IMR-90 (cell line): ENCODE results near the gene MOXD1. TPM values are rescaled to one million over a fixed set of nuclear protein-coding genes. Genes with fewer than 3 reads are reported as not detected.

Source experiments
- ATAC-seq: fragments of 200-7000 bp; cut with Tn5 transposase; 2 replicates; pipeline ENCODE4 v1.9.1; 2020; ENCODE audit warnings: low read depth, mild to moderate bottlenecking, moderate library complexity
- BruUV-seq: library from RNA; stranded (reverse); fragments of 400-500 nt; replicated peaks from 2 replicates; lab custom pipeline; 2021; lab: Mats Ljungman, UMichigan
- CTCF ChIA-PET: fragments of 300-600 bp; formaldehyde crosslinking; extraction: SDS; loops from one replicate; lab custom pipeline; 2021; ENCODE audit warnings: antibody characterized with exemption; lab: Yijun Ruan, JAX
- POLR2A ChIA-PET: fragments of 300-600 bp; sonication (Branson Sonifier 250); formaldehyde crosslinking; loops from one replicate; lab custom pipeline; 2022; ENCODE audit warnings: antibody characterized with exemption; ENCODE audit not compliant: unreplicated experiment; lab: Charles Lee
- DNase-seq: peaks from one replicate; pipeline ENCODE4 v3.0.0; 2013
- H2AFZ ChIP-seq: replicated peaks from 2 replicates; pipeline ENCODE3; 2013; ENCODE audit warnings: low read length, mild to moderate bottlenecking; ENCODE audit not compliant: poor library complexity
- H2AK5ac ChIP-seq: 2 replicates; pipeline ENCODE4 v1.6.1; 2013; ENCODE audit warnings: low read depth, low read length, inconsistent platforms
- H2AK9ac ChIP-seq: replicated peaks from 2 replicates; pipeline ENCODE3; 2013; ENCODE audit warnings: mild to moderate bottlenecking, low read depth, low read length, moderate library complexity; ENCODE audit not compliant: poor library complexity
- H2BK120ac ChIP-seq: 2 replicates; pipeline ENCODE4 v1.6.1; 2013; ENCODE audit warnings: low read depth, low read length, inconsistent platforms
- H2BK15ac ChIP-seq: 3 replicates; pipeline ENCODE4 v1.6.1; 2013; ENCODE audit warnings: low read depth, low read length, inconsistent platforms
- H2BK20ac ChIP-seq: 2 replicates; pipeline ENCODE4 v1.6.1; 2013; ENCODE audit warnings: low read depth, mild to moderate bottlenecking, inconsistent platforms, low read length, moderate library complexity
- H2BK5ac ChIP-seq: 2 replicates; pipeline ENCODE4 v1.6.1; 2013; ENCODE audit warnings: mild to moderate bottlenecking, low read depth, low read length, inconsistent platforms; ENCODE audit not compliant: poor library complexity, severe bottlenecking
- H3K14ac ChIP-seq: replicated peaks from 2 replicates; pipeline ENCODE4 v1.6.1; 2013; ENCODE audit warnings: low read depth, low read length, inconsistent platforms
- H3K18ac ChIP-seq: 2 replicates; pipeline ENCODE4 v1.6.1; 2013; ENCODE audit warnings: low read depth, low read length, control low read depth
- H3K23ac ChIP-seq: 2 replicates; pipeline ENCODE4 v1.6.1; 2013; ENCODE audit warnings: low read depth, low read length, inconsistent platforms
- H3K27ac ChIP-seq: 2 replicates; pipeline ENCODE4 v1.5.1; 2013; ENCODE audit warnings: mild to moderate bottlenecking, control low read depth, low read length; ENCODE audit not compliant: insufficient read depth
- H3K27me3 ChIP-seq: 2 replicates; pipeline ENCODE4 v1.6.1; 2013; ENCODE audit warnings: low read length; ENCODE audit not compliant: control insufficient read depth, insufficient read depth
- H3K36me3 ChIP-seq: 2 replicates; pipeline ENCODE4 v1.6.1; 2013; ENCODE audit warnings: low read length, mixed read lengths; ENCODE audit not compliant: control insufficient read depth, insufficient read depth
- H3K4ac ChIP-seq: 2 replicates; pipeline ENCODE4 v1.6.1; 2013; ENCODE audit warnings: low read depth, low read length, inconsistent platforms
- H3K4me1 ChIP-seq: 2 replicates; pipeline ENCODE4 v1.6.1; 2013; ENCODE audit warnings: low read length, mixed read lengths; ENCODE audit not compliant: control insufficient read depth, insufficient read depth
- H3K4me2 ChIP-seq: 2 replicates; pipeline ENCODE4 v1.6.1; 2013; ENCODE audit warnings: low read depth, mild to moderate bottlenecking, control low read depth, low read length, moderate library complexity
- H3K4me3 ChIP-seq: 2 replicates; pipeline ENCODE4 v1.5.1; 2013; ENCODE audit warnings: low read depth, mild to moderate bottlenecking, control low read depth, low read length, moderate library complexity; ENCODE audit not compliant: insufficient read depth
- H3K56ac ChIP-seq: 2 replicates; pipeline ENCODE4 v1.6.1; 2013; ENCODE audit warnings: low read length, inconsistent platforms; ENCODE audit not compliant: insufficient read depth; ENCODE audit errors: extremely low read depth
- H3K79me1 ChIP-seq, 2 experiments: 2 replicates each; pipeline ENCODE4 v1.6.1; 2013; ENCODE audit warnings: low read length in 2 of 2, inconsistent platforms in 1 of 2, low read depth in 1 of 2
- H3K9ac ChIP-seq: 2 replicates; pipeline ENCODE4 v1.6.1; 2013; ENCODE audit warnings: low read depth, low read length, control low read depth
- H3K9me1 ChIP-seq: 2 replicates; pipeline ENCODE4 v1.6.1; 2013; ENCODE audit warnings: low read length, inconsistent platforms; ENCODE audit not compliant: insufficient read depth
- H3K9me3 ChIP-seq: 2 replicates; pipeline ENCODE4 v1.6.1; 2013; ENCODE audit warnings: low read length; ENCODE audit not compliant: control insufficient read depth, insufficient read depth
- H4K20me1 ChIP-seq: 2 replicates; pipeline ENCODE4 v1.6.1; 2013; ENCODE audit warnings: low read length, inconsistent platforms; ENCODE audit not compliant: insufficient read depth
- H4K5ac ChIP-seq: 2 replicates; pipeline ENCODE4 v1.6.1; 2013; ENCODE audit warnings: mild to moderate bottlenecking, low read depth, low read length, control low read depth
- H4K8ac ChIP-seq, 2 experiments: 2 replicates each; pipeline ENCODE4 v1.6.1; 2013; ENCODE audit warnings: low read depth in 2 of 2, low read length in 2 of 2, control low read depth in 1 of 2, inconsistent platforms in 1 of 2
- H4K91ac ChIP-seq: 2 replicates; pipeline ENCODE4 v1.6.1; 2013; ENCODE audit warnings: low read depth, low read length, inconsistent platforms; ENCODE audit not compliant: insufficient read depth
- BHLHE40 ChIP-seq: fragments of 150-350 bp; IDR thresholded peaks from 2 replicates; pipeline ENCODE4 v1.6.1; 2016; ENCODE audit warnings: mild to moderate bottlenecking, low read depth, low read length
- CEBPB ChIP-seq: IDR thresholded peaks from 2 replicates; pipeline ENCODE4 v1.6.1; 2012; ENCODE audit warnings: low read depth, low read length, improper control_type of control experiment
- CHD1 ChIP-seq: IDR thresholded peaks from 2 replicates; pipeline ENCODE4 v1.6.1; 2012; ENCODE audit warnings: low read depth, low read length, improper control_type of control experiment
- FOS ChIP-seq: fragments of 150-350 bp; IDR thresholded peaks from 2 replicates; pipeline ENCODE4 v1.6.1; 2016; ENCODE audit warnings: low read depth, low read length
- MAFK ChIP-seq: IDR thresholded peaks from 2 replicates; pipeline ENCODE4 v1.6.1; 2012; ENCODE audit warnings: low read depth, low read length, improper control_type of control experiment
- MAZ ChIP-seq: IDR thresholded peaks from 2 replicates; pipeline ENCODE4 v1.6.1; 2012; ENCODE audit warnings: low read depth, mild to moderate bottlenecking, low read length, improper control_type of control experiment, moderate library complexity, borderline replicate concordance
- MXI1 ChIP-seq: IDR thresholded peaks from 2 replicates; pipeline ENCODE4 v1.6.1; 2012; ENCODE audit warnings: low read depth, mild to moderate bottlenecking, low read length, moderate library complexity, borderline replicate concordance
- NFE2L2 ChIP-seq: fragments of 150-350 bp; IDR thresholded peaks from 2 replicates; pipeline ENCODE4 v1.6.1; 2016; ENCODE audit warnings: low read depth, mild to moderate bottlenecking, low read length
- POLR2A ChIP-seq: IDR thresholded peaks from 2 replicates; pipeline ENCODE4 v1.6.1; 2012; ENCODE audit warnings: mild to moderate bottlenecking, low read depth, low read length
- RAD21 ChIP-seq: IDR thresholded peaks from 2 replicates; pipeline ENCODE4 v1.6.1; 2012; ENCODE audit warnings: low read length, improper control_type of control experiment
- RCOR1 ChIP-seq: IDR thresholded peaks from 2 replicates; pipeline ENCODE4 v1.6.1; 2012; ENCODE audit warnings: mild to moderate bottlenecking, low read length, improper control_type of control experiment; ENCODE audit not compliant: insufficient replicate concordance
- RFX5 ChIP-seq: IDR thresholded peaks from 2 replicates; pipeline ENCODE4 v1.8.0; 2012; ENCODE audit warnings: low read depth, mild to moderate bottlenecking, low read length, moderate library complexity
- SMC3 ChIP-seq: fragments of 150-350 bp; IDR thresholded peaks from 2 replicates; pipeline ENCODE4 v1.6.1; 2016; ENCODE audit warnings: low read depth, mild to moderate bottlenecking, antibody characterized with exemption, low read length, moderate library complexity
- WGBS, 2 experiments: methylation state at CpG; one replicate each; pipeline versions ENCODE4 v1.1.5 to v1.1.7; 2013; ENCODE audit warnings: missing lambda C conversion rate in 2 of 2; ENCODE audit not compliant: insufficient read length in 1 of 2; ENCODE audit errors: extremely low coverage in 2 of 2; 5-methylcytosine and 5-hydroxymethylcytosine counted together
- dilution Hi-C: fragments of 300-500 bp; cut with HindIII; formaldehyde crosslinking; loops from one replicate; pipeline ENCODE4 v1.14.3; 2018; ENCODE audit warnings: low sequenced_read_pairs; ENCODE audit not compliant: unreplicated experiment
- in situ Hi-C: fragments of 300-500 bp; cut with MboI; formaldehyde crosslinking; loops from 3 replicates; pipeline ENCODE4 v1.14.3; 2019; ENCODE audit warnings: low sequenced_read_pairs, inconsistent platforms, mixed read lengths
- intact Hi-C: fragments of 100-400 bp; cut with micrococcal nuclease; formaldehyde crosslinking; loops from 2 replicates; pipeline ENCODE4 v1.10.0; 2022
- polyA plus RNA-seq, 3 experiments: library from polyadenylated mRNA; depleted of rRNA; stranded (reverse); fragments of >200 nt; gene quantifications; 2 replicates each; pipeline ENCODE4 v1.2.3, GENCODE V29; 2012; ENCODE audit warnings: low replicate concordance in 1 of 3
- total RNA-seq: library from RNA; depleted of rRNA; stranded (reverse); fragments of >200 nt; gene quantifications from 2 replicates; pipeline ENCODE4 v1.2.3, GENCODE V29; 2012
- TF ChIP-seq, protein P1 (sequence below): conservative IDR thresholded peaks from 2 replicates; pipeline ENCODE4 v1.5.1; 2012; ENCODE audit warnings: mild to moderate bottlenecking, low read depth, low read length, improper control_type of control experiment
- TF ChIP-seq, protein P2 (sequence below): fragments of 150-350 bp; IDR thresholded peaks from 2 replicates; pipeline ENCODE4 v1.6.1; 2016; ENCODE audit warnings: low read depth, mild to moderate bottlenecking, low read length, moderate library complexity, borderline replicate concordance
- TF ChIP-seq, protein P3 (sequence below): fragments of 150-350 bp; IDR thresholded peaks from 2 replicates; pipeline ENCODE4 v1.6.1; 2017; ENCODE audit warnings: mild to moderate bottlenecking, antibody characterized with exemption, low read length, low read depth

MOXD1 gene
- total and polyA plus RNA-seq, 2 of the 4 experiments (the other 2 are of a cell fraction) = 10.0 to 19.4 TPM

- no peaks in the 10 kb centered on the region; the same call in 1 of the 2 replicates for H3K27me3 ChIP-seq
- H2BK20ac ChIP-seq = no peak overlapping the region
- H4K20me1 ChIP-seq = no peaks in the 10 kb centered on the region
- no peak overlapping the region for H2BK120ac ChIP-seq
- no peaks in the 10 kb centered on the region for H3K79me1 ChIP-seq
- no peaks in the 10 kb centered on the region for H3K4me1 ChIP-seq
- H3K36me3 ChIP-seq = no peaks in the 10 kb centered on the region
- H3K4me2 ChIP-seq = no peak overlapping the region
- no peak overlapping the region for H3K27ac ChIP-seq
- no peak overlapping the region for H3K18ac ChIP-seq
- no peak overlapping the region for H2AK5ac ChIP-seq
- H3K9ac ChIP-seq = no peak overlapping the region
- in situ Hi-C loops (no loop called here), intact Hi-C loops (no loop called here), dilution Hi-C loops (loop anchor here (25.0 kb wide), 1 partner anchor 200 kb away; no protein-coding TSS in a partner anchor)
- H3K56ac ChIP-seq = no peak overlapping the region
- no peak for TF ChIP-seq NFE2L2
- no peak for TF ChIP-seq CHD1
- no peak for TF ChIP-seq POLR2A
- TF ChIP-seq, protein P1, sequence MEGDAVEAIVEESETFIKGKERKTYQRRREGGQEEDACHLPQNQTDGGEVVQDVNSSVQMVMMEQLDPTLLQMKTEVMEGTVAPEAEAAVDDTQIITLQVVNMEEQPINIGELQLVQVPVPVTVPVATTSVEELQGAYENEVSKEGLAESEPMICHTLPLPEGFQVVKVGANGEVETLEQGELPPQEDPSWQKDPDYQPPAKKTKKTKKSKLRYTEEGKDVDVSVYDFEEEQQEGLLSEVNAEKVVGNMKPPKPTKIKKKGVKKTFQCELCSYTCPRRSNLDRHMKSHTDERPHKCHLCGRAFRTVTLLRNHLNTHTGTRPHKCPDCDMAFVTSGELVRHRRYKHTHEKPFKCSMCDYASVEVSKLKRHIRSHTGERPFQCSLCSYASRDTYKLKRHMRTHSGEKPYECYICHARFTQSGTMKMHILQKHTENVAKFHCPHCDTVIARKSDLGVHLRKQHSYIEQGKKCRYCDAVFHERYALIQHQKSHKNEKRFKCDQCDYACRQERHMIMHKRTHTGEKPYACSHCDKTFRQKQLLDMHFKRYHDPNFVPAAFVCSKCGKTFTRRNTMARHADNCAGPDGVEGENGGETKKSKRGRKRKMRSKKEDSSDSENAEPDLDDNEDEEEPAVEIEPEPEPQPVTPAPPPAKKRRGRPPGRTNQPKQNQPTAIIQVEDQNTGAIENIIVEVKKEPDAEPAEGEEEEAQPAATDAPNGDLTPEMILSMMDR = no peak
- no peak for TF ChIP-seq MAFK
- no peak for TF ChIP-seq RAD21
- TF ChIP-seq RFX5 = no peak
- TF ChIP-seq, protein P2, sequence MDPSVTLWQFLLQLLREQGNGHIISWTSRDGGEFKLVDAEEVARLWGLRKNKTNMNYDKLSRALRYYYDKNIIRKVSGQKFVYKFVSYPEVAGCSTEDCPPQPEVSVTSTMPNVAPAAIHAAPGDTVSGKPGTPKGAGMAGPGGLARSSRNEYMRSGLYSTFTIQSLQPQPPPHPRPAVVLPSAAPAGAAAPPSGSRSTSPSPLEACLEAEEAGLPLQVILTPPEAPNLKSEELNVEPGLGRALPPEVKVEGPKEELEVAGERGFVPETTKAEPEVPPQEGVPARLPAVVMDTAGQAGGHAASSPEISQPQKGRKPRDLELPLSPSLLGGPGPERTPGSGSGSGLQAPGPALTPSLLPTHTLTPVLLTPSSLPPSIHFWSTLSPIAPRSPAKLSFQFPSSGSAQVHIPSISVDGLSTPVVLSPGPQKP = no peak
- TF ChIP-seq MAZ = no peak
- TF ChIP-seq, protein P3, sequence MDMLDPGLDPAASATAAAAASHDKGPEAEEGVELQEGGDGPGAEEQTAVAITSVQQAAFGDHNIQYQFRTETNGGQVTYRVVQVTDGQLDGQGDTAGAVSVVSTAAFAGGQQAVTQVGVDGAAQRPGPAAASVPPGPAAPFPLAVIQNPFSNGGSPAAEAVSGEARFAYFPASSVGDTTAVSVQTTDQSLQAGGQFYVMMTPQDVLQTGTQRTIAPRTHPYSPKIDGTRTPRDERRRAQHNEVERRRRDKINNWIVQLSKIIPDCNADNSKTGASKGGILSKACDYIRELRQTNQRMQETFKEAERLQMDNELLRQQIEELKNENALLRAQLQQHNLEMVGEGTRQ = no peak
- TF ChIP-seq MXI1 = no peak
- no peak for TF ChIP-seq FOS
- no peak for TF ChIP-seq BHLHE40
- no peak for TF ChIP-seq RCOR1
- no peak for TF ChIP-seq CEBPB
- no peak for TF ChIP-seq SMC3
- no peak overlapping the region for H3K4ac ChIP-seq
- no peaks in the 10 kb centered on the region for H3K9me3 ChIP-seq
- H3K9me1 ChIP-seq = no peaks in the 10 kb centered on the region
- ChIA-PET CTCF (interaction anchor here (0.6 kb wide), 1 partner anchor 11 kb away, joined by 3 read pairs; no protein-coding TSS in a partner anchor), POLR2A (no interaction called here)
- no peak overlapping the region for H3K23ac ChIP-seq
- H2BK15ac ChIP-seq = no peak overlapping the region
- H2AK9ac ChIP-seq = no peak overlapping the region
- no peak overlapping the region for H3K14ac ChIP-seq
- no peak overlapping the region for H2AFZ ChIP-seq
- H4K5ac ChIP-seq = no peak overlapping the region
- H4K91ac ChIP-seq = no peak overlapping the region
- H4K8ac ChIP-seq = no peak overlapping the region
- no CpG with 5 or more reads among the region's 1 CpG for WGBS, 2 experiments
- H2BK5ac ChIP-seq = no peak overlapping the region
- no peak overlapping the region for H3K4me3 ChIP-seq
- DNase-seq (no peak), ATAC-seq (no peak)
- no TSS peak for BruUV-seq
Observed at GRCh38 chr6:132287101-132287500, 114.2 kb downstream of the MOXD1 start.
